Measurements from ENCODE around the gene RASGRF2.

DNA sequence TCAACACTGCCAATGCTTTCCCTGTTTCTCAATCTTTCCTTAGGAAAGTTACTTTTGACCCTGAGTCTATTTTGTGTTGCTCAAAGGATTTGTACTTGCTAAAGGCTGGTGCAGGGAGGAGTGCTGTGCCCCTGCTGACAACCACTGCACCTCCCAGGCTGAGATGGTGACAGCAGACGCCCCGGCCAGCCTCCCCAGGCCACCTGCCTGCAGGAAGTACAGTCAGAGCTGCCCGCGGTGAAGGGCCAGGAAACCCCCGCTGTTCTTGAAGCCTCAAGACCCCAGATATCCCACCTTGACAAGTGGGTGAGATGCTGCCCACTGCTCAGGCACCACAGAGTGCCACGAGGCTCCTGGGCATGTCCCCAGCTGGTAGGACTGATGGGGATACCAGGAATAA is 228.8 kb downstream of the RASGRF2 start:
- TF ChIP-seq, protein P1, sequence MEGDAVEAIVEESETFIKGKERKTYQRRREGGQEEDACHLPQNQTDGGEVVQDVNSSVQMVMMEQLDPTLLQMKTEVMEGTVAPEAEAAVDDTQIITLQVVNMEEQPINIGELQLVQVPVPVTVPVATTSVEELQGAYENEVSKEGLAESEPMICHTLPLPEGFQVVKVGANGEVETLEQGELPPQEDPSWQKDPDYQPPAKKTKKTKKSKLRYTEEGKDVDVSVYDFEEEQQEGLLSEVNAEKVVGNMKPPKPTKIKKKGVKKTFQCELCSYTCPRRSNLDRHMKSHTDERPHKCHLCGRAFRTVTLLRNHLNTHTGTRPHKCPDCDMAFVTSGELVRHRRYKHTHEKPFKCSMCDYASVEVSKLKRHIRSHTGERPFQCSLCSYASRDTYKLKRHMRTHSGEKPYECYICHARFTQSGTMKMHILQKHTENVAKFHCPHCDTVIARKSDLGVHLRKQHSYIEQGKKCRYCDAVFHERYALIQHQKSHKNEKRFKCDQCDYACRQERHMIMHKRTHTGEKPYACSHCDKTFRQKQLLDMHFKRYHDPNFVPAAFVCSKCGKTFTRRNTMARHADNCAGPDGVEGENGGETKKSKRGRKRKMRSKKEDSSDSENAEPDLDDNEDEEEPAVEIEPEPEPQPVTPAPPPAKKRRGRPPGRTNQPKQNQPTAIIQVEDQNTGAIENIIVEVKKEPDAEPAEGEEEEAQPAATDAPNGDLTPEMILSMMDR (conservative IDR thresholded peaks at IDR 0.05; ENCODE audit: low read depth, low read length) = no peak
- no peak for TF ChIP-seq EZH2 (IDR thresholded peaks at IDR 0.05; ENCODE audit: low read length, unreplicated experiment)
- no peak for TF ChIP-seq EZH2phosphoT487 (IDR thresholded peaks at IDR 0.05; ENCODE audit: borderline replicate concordance, low read length)

Measured in PC-3 (cell line).